ENCODE measurements around the gene LRRC2. TPM values are rescaled to one million over a fixed set of nuclear protein-coding genes. Genes with fewer than 3 reads are reported as not detected.
A peak's percentile ranks its signal among the peaks of the same experiment; 100 is the strongest.
"Not testable (repeated sequence)": the region's sequence is repeated elsewhere in the genome, so short reads cannot be mapped to it uniquely, and the experiment has no call there.

The LRRC2 gene
- total RNA-seq, 2 donors from 2014 or later, result 1.5 TPM

- ATAC-seq (peak; percentile 99), DNase-seq (no peak)
- intact Hi-C loops (cut with DNase I, micrococcal nuclease), result no loop called here
Observed at GRCh38 chr3:46585799-46586693, 19.9 kb upstream of the LRRC2 start.

GRCh38 chr3:46584598-46585467 lies 18.7 kb upstream of the LRRC2 start:
- ATAC-seq (no peak), DNase-seq (no peak)
- intact Hi-C loops (cut with DNase I, micrococcal nuclease), result no loop called here

DNA sequence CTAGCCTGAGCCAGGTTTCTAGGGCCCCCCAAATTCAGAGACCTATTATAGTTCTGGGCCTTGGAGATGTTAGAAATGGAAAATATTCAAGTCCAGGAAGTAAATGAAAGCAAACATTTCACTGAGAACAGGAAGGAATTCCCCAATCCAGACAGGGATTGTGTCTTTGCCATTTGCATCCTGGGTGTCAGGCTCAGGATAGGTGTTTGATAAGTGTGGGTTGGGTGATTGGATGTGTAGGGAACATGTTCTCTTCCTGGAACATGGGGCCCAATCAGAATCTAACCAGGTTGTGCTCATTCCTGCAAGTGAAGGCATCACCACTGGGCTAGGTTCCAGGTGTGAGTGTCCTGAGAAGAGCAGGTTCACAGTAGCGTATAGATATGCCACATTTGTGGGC lies 14.6 kb upstream of the LRRC2 start:
- DNase-seq (no peak), ATAC-seq (peak; percentile 11)
- intact Hi-C loops (cut with DNase I, micrococcal nuclease), result no loop called here

- ATAC-seq, result peak; percentile 58
- intact Hi-C loops (cut with DNase I, micrococcal nuclease), result no loop called here
- peak in 1 of 2 donors; percentile 32 for DNase-seq
Observed at GRCh38 chr3:46579756-46580286, 13.7 kb upstream of the LRRC2 start.

- DNase-seq (no peak), ATAC-seq (peak; percentile 92)
- intact Hi-C loops (cut with DNase I, micrococcal nuclease), result no loop called here
Observed at GRCh38 chr3:46578973-46579755, 13.1 kb upstream of the LRRC2 start.

DNA sequence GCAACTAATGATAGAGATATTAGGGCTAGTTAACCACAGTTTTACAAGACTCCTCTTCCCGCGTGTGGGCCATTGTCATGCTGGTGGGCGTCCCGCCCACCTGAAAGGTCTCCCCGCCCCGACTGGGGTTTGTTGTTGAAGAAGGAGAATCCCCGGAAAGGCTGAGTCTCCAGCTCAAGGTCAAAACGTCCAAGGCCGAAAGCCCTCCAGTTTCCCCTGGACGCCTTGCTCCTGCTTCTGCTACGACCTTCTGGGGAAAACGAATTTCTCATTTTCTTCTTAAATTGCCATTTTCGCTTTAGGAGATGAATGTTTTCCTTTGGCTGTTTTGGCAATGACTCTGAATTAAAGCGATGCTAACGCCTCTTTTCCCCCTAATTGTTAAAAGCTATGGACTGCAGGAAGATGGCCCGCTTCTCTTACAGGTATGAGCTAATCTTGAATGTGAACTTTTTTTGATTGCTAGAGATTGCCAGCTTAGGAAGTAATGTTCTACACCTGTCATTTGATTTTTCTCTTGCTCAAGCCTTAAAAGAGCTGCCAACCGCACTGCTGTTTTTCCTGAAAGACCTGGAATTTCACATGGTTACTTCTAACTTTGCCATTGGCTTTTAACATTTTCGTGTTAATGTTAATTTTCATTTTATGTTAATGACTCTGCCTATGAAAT lies 11.6 kb upstream of the LRRC2 start:
- intact Hi-C loops (cut with DNase I, micrococcal nuclease); ATAC-seq; DNase-seq: not testable (repeated sequence)

DNA sequence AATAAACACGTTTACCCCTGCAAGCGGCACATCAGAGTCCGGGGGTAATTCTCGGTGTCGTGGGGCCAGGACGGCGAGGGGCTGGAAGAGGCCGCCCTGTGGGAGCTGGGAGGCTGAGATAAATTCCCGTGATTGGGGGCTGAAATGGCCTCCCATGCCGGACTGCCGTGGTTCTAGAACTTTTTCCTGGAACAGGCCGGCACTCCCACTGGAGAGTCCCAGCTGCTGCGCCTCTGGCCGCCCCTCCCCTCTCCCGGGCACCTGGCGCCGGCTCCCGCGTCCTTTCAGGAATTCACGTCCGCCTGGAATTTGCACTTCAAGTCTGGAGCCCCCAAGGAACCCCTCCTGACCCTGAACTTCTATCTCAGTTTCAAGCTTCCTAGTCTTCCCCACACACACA lies 10.8 kb upstream of the LRRC2 start:
- DNase-seq (no peak), ATAC-seq (no peak)
- intact Hi-C loops (cut with DNase I, micrococcal nuclease), result no loop called here

- ATAC-seq (no peak), DNase-seq (no peak)
- intact Hi-C loops (cut with DNase I, micrococcal nuclease), result no loop called here
Observed at GRCh38 chr3:46576386-46576785, 10.3 kb upstream of the LRRC2 start.

DNA sequence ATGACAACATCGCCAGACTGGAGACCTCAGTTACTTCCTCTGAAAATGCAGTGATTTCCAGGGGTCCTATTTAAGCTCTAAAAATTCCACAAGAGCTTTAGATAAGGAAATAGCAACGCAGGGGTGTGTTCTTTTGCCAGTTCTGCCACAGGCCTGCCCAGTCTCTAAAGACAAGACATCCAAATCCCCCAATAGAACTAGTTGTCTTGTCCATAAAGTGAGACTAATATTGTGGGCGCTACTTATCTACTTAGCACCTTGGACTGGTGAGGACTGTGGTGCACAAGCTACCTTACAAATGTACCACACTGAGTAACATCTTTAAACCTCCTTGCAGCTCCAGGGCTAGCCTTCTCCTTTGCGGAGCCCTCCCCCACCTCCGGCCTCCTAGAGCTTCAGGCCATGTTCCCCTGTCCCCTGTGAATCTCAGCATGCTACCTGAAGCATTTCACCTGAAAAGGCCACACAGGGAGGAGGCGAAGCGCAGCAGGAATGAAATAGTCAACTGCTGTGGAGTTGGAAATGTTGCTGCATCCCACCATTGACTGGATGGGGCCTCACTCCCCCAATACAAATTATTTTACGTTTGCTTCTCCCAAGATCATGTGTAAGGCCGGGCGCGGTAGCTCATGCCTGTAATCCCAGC lies 9.6 kb upstream of the LRRC2 start:
- no peak for DNase-seq
- no peak for ATAC-seq
- intact Hi-C loops (cut with DNase I, micrococcal nuclease), result no loop called here

DNA sequence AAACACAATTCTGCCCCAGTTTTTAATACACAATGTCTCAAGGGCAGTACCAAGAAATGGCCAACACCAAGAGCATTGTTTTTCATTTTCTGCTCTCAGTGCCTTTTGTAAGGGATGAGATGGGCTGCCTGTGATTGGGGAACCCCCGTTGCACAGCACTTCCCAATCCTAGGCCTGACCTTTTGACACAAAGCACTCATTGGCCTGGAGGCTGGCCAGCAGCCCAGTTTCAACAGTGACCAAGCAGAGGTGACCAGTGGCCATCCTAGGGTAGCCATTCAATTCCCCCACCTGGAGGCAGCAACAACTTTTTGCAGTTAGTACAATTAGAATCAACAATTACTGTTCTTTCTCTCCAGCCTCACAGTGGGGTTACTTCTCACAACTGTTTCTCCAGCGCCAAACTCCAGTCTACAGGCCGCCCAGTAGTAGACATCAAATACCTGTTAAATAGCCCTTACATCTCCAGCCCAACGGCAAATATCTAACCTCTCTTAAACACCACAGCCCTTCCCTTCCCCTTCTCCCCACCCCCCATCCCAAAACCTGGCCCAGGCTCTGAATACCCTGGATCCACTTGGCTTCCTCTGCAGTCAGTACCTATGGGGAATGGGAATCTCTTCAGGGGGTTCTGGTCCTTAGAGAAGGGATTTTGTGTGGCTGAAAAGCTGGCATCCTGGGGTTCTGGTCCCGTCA lies 8.9 kb upstream of the LRRC2 start:
- no peak for ATAC-seq
- intact Hi-C loops (cut with DNase I, micrococcal nuclease), result no loop called here

DNA sequence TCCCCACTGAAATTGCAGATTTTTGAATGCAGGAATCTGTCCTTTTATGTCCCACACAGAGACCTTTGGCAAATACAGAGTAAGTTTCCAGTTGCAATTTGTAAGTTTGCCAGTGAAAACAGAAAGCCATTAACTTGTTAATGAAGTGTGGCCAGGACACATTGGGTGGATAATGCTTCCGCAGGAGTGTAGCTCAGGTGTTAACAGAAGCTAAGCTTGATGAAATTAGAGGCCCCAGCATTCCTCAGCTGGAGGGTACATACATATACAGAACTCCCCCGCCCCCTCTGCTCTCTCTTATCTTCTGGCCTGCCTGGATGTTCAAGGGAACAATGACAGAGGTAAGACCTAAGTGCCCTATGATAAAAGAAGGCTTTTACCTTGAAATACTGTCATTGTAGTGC lies 8.1 kb upstream of the LRRC2 start:
- ATAC-seq, result no peak
- intact Hi-C loops (cut with DNase I, micrococcal nuclease), result no loop called here
- no peak for DNase-seq

More for the DNA sequence above, 8.9 kb upstream of the LRRC2 start:
- DNase-seq, result no peak

DNA sequence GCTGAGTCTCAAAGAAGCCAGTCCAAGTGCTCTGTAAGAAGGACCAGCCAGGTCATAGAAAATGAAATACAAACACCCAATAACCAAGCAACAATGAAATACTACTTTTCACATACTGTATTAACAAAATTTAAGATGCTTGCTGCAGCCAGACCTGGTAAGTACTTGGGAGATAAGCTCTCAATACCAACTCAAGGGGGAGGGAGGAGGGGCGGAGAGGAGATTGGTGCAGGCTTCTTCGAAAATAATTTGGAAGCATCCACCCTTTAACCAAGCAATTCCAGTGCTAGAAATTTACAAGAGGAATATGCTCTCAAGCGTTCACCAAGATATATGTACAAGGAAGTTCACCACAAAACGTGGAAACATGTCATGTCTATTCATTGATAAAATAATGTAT lies 7.6 kb upstream of the LRRC2 start:
- DNase-seq (no peak), ATAC-seq (no peak)
- intact Hi-C loops (cut with DNase I, micrococcal nuclease), result no loop called here

DNA sequence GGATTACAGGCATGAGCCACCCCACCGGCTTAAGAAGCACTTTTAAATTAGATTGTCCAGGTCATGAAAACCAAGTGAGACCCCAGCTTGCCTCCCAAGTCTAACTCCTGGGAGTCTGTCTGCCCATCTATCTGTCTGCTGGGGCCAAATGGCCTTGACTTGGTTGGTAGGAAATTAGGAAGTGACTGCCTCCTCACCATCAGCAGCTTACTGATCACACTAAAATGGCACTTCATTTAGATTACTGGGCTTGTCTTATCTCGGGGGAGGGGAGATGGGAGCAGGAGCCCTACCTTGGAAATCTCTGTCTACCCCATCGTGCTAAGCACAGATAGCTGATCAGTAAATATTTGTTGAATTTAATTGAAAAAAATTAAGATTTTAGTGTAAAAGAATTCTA lies 5.6 kb upstream of the LRRC2 start:
- intact Hi-C loops (cut with DNase I, micrococcal nuclease), result no loop called here

DNA sequence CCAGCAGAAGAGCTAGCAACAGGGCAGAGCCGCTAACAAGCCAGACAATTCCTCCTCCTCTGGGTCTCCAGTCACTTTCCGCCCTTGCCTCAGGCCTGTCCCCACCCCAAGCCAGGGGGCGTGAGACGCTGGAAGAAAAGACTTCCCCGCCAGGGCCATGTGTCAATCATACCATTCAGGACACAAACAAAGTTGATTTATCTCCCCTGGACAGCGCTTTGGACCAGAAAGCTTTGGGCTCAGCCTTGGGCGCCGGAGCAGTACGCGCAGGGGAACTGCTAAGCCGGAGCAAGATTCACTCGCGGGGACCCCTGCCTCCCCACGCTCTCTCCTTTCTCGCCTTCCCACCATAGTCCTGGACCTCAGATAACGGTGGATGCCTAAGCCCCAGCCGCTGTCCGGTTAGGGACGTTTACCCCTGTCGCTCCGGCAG lies 479 bp downstream of the LRRC2 start:
- intact Hi-C loops (cut with DNase I, micrococcal nuclease), result no loop called here
- no peak for DNase-seq
- peak; percentile 42 for ATAC-seq

More for the DNA sequence above, 5.6 kb upstream of the LRRC2 start:
- ATAC-seq (no peak), DNase-seq (no peak)

GRCh38 chr3:46565077-46565476 lies 1.0 kb downstream of the LRRC2 start:
- intact Hi-C loops (cut with DNase I, micrococcal nuclease), result no loop called here
- no peak for ATAC-seq

DNA sequence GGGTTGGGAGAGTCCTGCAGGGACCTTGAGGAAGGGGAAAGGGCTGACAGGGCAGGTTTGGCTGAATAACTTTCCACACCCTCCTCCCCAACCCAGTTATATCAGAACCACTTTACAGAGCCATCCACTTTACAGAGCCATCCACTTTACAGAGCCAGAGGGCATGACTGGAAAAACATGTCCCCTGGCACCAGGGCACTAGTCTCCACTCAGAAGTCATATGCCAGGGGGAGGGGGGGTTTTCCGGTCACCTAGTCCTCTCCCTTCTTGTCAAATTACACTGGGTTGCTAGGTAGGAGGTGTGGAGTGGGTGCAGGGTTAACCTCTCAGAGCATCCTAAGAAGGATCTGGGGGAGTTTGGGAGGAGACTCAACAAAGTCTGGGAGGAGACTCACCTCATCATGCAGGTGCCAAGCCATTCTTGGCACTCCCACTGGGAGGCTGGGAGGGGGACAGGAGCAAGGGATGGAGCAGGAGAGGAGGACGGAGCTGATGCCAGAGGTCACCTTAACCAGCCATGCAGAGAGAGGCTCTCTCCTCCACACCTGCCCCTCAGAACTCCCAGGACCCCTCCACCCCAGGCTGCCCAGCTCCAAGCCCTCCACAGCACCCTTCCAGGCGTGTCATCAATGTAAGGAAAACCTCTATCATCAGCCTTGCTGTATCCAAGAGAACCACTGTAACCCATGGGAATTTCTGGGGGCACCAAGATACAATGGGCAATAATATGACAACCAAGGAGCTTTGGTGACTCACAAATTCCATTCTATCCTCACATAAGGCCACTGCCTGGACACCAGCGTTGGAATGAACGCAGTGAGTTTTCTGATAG lies 1.7 kb downstream of the LRRC2 start:
- intact Hi-C loops (cut with DNase I, micrococcal nuclease), result no loop called here
- ATAC-seq (no peak), DNase-seq (no peak)

More at GRCh38 chr3:46565077-46565476, 1.0 kb downstream of the LRRC2 start:
- DNase-seq, result no peak

Measured in left colon (tissue), 2 donors.